HFFc6 (cell line): Measurements from ENCODE around the gene SIK3. TPM values are rescaled to one million over a fixed set of nuclear protein-coding genes. Genes with fewer than 3 reads are reported as not detected.

Experiments
- DNase-seq: peaks from one replicate; pipeline ENCODE4 v3.0.0-alpha.2; 2018
- H3K27ac Mint-ChIP-seq: 2 replicates; pipeline ENCODE4 v1.8.0; 2020; ENCODE audit warnings: mild to moderate bottlenecking, mixed read lengths
- H3K27me3 Mint-ChIP-seq: 2 replicates; pipeline ENCODE4 v1.8.0; 2021; ENCODE audit warnings: mild to moderate bottlenecking, moderate library complexity, mixed read lengths; ENCODE audit not compliant: insufficient read depth
- H3K36me3 Mint-ChIP-seq: 2 replicates; pipeline ENCODE4 v1.8.0; 2021; ENCODE audit warnings: low read depth, mixed read lengths
- H3K4me1 Mint-ChIP-seq: 2 replicates; pipeline ENCODE4 v1.8.0; 2020; ENCODE audit warnings: low read depth, mixed read lengths
- H3K4me3 Mint-ChIP-seq: 2 replicates; pipeline ENCODE4 v1.8.0; 2020; ENCODE audit warnings: mild to moderate bottlenecking, moderate library complexity, mixed read lengths
- H3K9me3 Mint-ChIP-seq: 2 replicates; pipeline ENCODE4 v1.8.0; 2020; ENCODE audit warnings: mild to moderate bottlenecking, mixed read lengths
- CTCF ChIP-seq: fragments of 200-600 bp; sonication (generic); IDR thresholded peaks from 2 replicates; pipeline ENCODE4 v1.5.0; 2021; ENCODE audit warnings: antibody characterized with exemption, mild to moderate bottlenecking
- total RNA-seq, 6 experiments: library from RNA; stranded (reverse); fragmentation: NEBNext Ultra II Directional; extraction: Animal tissue kit (Norgen Biotek cat#: 25700); gene quantifications; 2 replicates in 1 of 6; 3 replicates in 5 of 6; pipeline ENCODE4 v1.2.3, GENCODE V29; 2021

The SIK3 gene
- total RNA-seq, 6 experiments from 2014 or later: 15.6 to 23.3 (median 19.9) TPM

- H3K36me3 Mint-ChIP-seq: no peaks in the 10 kb centered on the region
- no peaks in the 10 kb centered on the region for H3K9me3 Mint-ChIP-seq
- no peak overlapping the region for H3K27ac Mint-ChIP-seq
- no peak for DNase-seq
- no peak overlapping the region for H3K4me3 Mint-ChIP-seq
- H3K4me1 Mint-ChIP-seq: peaks cover 16% of the 10 kb centered on the region
- no peaks in the 10 kb centered on the region; the same call in none of the 2 replicates for H3K27me3 Mint-ChIP-seq
- no peak for TF ChIP-seq CTCF
Observed at GRCh38 chr11:116797816-116798215, 300.4 kb downstream of the SIK3 start.

- no peak for DNase-seq
- no peaks in the 10 kb centered on the region; the same call in none of the 2 replicates for H3K27me3 Mint-ChIP-seq
- no peak overlapping the region for H3K27ac Mint-ChIP-seq
- TF ChIP-seq CTCF: no peak
- no peak overlapping the region for H3K4me3 Mint-ChIP-seq
- no peaks in the 10 kb centered on the region for H3K9me3 Mint-ChIP-seq
- H3K36me3 Mint-ChIP-seq: no peaks in the 10 kb centered on the region
- peaks cover 21% of the 10 kb centered on the region for H3K4me1 Mint-ChIP-seq
Observed at GRCh38 chr11:116796548-116796947, 301.7 kb downstream of the SIK3 start.

- H3K27me3 Mint-ChIP-seq: no peaks in the 10 kb centered on the region; the same call in none of the 2 replicates
- no peak overlapping the region for H3K4me3 Mint-ChIP-seq
- TF ChIP-seq CTCF: no peak
- peaks cover 29% of the 10 kb centered on the region for H3K4me1 Mint-ChIP-seq
- no peaks in the 10 kb centered on the region for H3K9me3 Mint-ChIP-seq
- no peak for DNase-seq
- no peaks in the 10 kb centered on the region for H3K36me3 Mint-ChIP-seq
- H3K27ac Mint-ChIP-seq: no peak overlapping the region
Observed at GRCh38 chr11:116794851-116795250, 303.4 kb downstream of the SIK3 start.

- H3K27me3 Mint-ChIP-seq: peaks cover 1% of the 10 kb centered on the region
- no peak for TF ChIP-seq CTCF
- no peak overlapping the region for H3K4me3 Mint-ChIP-seq
- H3K27ac Mint-ChIP-seq: peak overlapping the region; percentile 45
- DNase-seq: no peak
- no peaks in the 10 kb centered on the region for H3K36me3 Mint-ChIP-seq
- H3K9me3 Mint-ChIP-seq: no peaks in the 10 kb centered on the region
- H3K4me1 Mint-ChIP-seq: peaks cover 30% of the 10 kb centered on the region
Observed at GRCh38 chr11:116793772-116794097, 304.5 kb downstream of the SIK3 start.

Other genes starting within 250 kb of the SIK3 start
- gene PAFAH1B2, start 45.9 kb upstream of the SIK3 start, total RNA-seq: 100 to 1,000 TPM; 113 to 130 (median 122) TPM
- 10 to 100 TPM; 33.9 to 53.9 (median 37.7) TPM for gene SIDT2, start 80.3 kb upstream of the SIK3 start, total RNA-seq
- 1,000 to 10,000 TPM; 1,668 to 2,517 (median 1,780) TPM for gene TAGLN, start 100.9 kb upstream of the SIK3 start, total RNA-seq
- 10 to 100 TPM; 64.1 to 73.6 (median 68.0) TPM for gene PCSK7, start 133.6 kb upstream of the SIK3 start, total RNA-seq
- gene RNF214, start 134.2 kb upstream of the SIK3 start, total RNA-seq: 10 to 100 TPM; 17.7 to 25.6 (median 22.1) TPM
- 1 to 10 TPM; 4.3 to 6.4 (median 5.7) TPM for gene BACE1-AS, start 192.9 kb upstream of the SIK3 start, total RNA-seq
- gene BACE1, start 217.8 kb upstream of the SIK3 start, total RNA-seq: 10 to 100 TPM; 59.6 to 80.8 (median 70.7) TPM
- 10 to 100 TPM; 29.0 to 35.6 (median 33.0) TPM for gene CEP164, start 229.4 kb upstream of the SIK3 start, total RNA-seq